Measurements from ENCODE around the gene DUSP22.

- TF ChIP-seq RXRA (IDR thresholded peaks at IDR 0.05), result no peak
- TF ChIP-seq CTCF (IDR thresholded peaks at IDR 0.05; ENCODE audit: low read depth, low read length, missing input control), result no peak
- no peak for TF ChIP-seq MAX (IDR thresholded peaks at IDR 0.05)
- TF ChIP-seq EGR1 (IDR thresholded peaks at IDR 0.05; ENCODE audit: low read depth in 2 of 2), result no peak
- TF ChIP-seq GABPA (IDR thresholded peaks at IDR 0.05 in 1 of 2, conservative IDR thresholded peaks at IDR 0.05 in 1 of 2), result no peak
- no peak for TF ChIP-seq HNF4G (IDR thresholded peaks at IDR 0.05)
- no peak for TF ChIP-seq TAF1 (conservative IDR thresholded peaks at IDR 0.05)
- no peak for TF ChIP-seq REST (IDR thresholded peaks at IDR 0.05)
- TF ChIP-seq RAD21 (IDR thresholded peaks at IDR 0.05), result no peak
- TF ChIP-seq YY1 (IDR thresholded peaks at IDR 0.05), result no peak
- no peak for TF ChIP-seq JUND (IDR thresholded peaks at IDR 0.05)
Observed at GRCh38 chr6:251920-252319, 40.4 kb upstream of the DUSP22 start.
